Left colon (tissue), 2 donors: ENCODE measurements around the gene ITGB8. TPM values are rescaled to one million over a fixed set of nuclear protein-coding genes. Genes with fewer than 3 reads are reported as not detected.

Source experiments
- ATAC-seq: fragments of 200-7000 bp; cut with Tn5 transposase; one replicate; pipeline ENCODE4 v1.9.1; 2020; ENCODE audit warnings: mild to moderate bottlenecking, moderate library complexity
- DNase-seq, 2 donors: peaks; one replicate each; pipeline ENCODE4 v3.0.0-alpha.2; 2020
- intact Hi-C, 2 donors: fragments of 100-400 bp; cut with DNase I in 1 of 2; cut with micrococcal nuclease in 1 of 2; formaldehyde crosslinking; loops; one replicate each; pipeline versions ENCODE4 v1.11.2 to v1.14.0; 2022; cut with DNase I, micrococcal nuclease
- total RNA-seq, 2 donors: library from RNA; stranded (reverse); fragmentation: NEBNext Ultra II Directional; extraction: Animal tissue kit (Norgen Biotek cat#: 25700); gene quantifications; one replicate each; pipeline ENCODE4 v1.2.1, GENCODE V29; 2021
- donor health status: DM: no; HTN: no; CAD: no.
- donor health status: DM: yes; HTN: yes; CAD: no.

Gene ITGB8
- total RNA-seq, 2 donors from 2014 or later: 8.8 to 8.9 TPM

DNA sequence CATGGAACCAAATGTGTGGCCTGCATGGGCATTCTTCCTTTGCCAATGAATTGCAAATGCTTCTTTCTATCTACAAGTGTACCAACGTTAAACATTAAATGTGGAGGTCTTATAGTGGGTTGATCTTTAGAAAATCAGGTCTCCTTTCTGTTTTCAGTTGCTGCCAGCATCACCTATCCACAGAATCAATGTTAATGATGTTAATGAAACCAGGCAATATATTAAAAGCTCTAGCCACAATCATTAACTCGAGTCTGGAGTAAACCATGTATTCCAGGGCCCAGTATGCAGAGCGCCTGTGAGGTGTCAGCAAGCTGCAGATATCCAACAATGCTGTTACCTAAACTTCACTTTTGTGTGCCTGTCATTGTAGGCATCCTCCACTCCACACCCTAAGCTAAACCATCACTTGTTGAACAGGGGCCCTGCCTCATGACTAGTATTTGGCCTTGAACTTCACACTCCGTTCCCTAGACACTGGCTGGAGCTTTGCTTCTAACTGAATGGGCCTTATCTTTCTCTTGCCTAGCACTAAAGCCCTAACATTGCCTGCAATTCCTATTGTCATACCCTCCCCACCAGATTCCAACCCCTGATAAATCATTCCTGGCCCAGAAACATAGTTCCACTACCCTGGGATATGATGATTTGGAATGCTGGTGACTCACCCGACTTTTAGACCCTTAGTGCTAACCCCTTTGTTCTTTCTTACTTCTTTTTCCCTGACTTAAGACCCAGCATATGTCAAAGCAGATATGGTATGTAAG lies 24.3 kb upstream of the ITGB8 start:
- no peak for DNase-seq
- intact Hi-C loops: no loop called here
- no peak for ATAC-seq

GRCh38 chr7:20307119-20307518 lies 23.6 kb upstream of the ITGB8 start:
- no peak for DNase-seq
- intact Hi-C loops: no loop called here
- no peak for ATAC-seq

DNA sequence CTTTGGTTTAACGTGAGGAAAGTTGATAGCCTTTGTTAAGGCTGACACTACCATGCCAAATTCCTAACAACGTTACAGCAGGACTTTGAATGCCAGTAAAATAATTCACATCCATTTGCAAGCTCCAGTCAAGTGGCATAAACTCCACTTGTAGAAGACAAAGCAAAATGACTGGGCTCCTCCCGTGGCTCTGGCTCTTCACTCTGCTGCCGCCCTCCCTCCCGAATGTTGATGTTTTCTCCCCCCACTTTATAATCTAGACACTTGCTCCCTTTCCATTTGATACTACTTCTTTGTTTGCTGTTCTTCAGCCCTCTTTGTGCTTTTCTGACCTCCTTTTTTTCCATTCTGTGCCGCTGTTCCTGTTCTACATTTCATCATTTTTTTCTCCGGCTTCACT lies 22.8 kb upstream of the ITGB8 start:
- intact Hi-C loops: no loop called here
- DNase-seq (no peak), ATAC-seq (no peak)

GRCh38 chr7:20310301-20310700 lies 20.4 kb upstream of the ITGB8 start:
- intact Hi-C loops: no loop called here
- DNase-seq (no peak), ATAC-seq (no peak)

GRCh38 chr7:20310963-20311742 lies 19.5 kb upstream of the ITGB8 start:
- intact Hi-C loops: no loop called here
- ATAC-seq (peak; percentile 61), DNase-seq (no peak)

DNA sequence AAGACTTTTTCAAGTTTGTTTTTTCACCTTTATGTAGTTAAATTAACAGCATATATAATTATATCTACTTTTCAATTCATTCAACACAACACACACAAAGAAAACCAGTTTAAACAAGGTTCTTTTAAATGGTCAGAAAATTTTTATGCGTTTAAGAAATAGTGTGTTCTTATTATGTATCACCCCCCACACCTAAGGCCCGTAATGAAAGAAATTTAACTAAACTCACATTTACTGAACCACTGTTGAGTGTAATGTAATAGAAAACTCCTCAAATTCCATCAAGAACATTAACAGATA lies 19.0 kb upstream of the ITGB8 start:
- intact Hi-C loops: no loop called here
- DNase-seq (no peak), ATAC-seq (no peak)

GRCh38 chr7:20312562-20312961 lies 18.1 kb upstream of the ITGB8 start:
- DNase-seq: no peak
- peak; percentile 30 for ATAC-seq
- intact Hi-C loops: no loop called here

DNA sequence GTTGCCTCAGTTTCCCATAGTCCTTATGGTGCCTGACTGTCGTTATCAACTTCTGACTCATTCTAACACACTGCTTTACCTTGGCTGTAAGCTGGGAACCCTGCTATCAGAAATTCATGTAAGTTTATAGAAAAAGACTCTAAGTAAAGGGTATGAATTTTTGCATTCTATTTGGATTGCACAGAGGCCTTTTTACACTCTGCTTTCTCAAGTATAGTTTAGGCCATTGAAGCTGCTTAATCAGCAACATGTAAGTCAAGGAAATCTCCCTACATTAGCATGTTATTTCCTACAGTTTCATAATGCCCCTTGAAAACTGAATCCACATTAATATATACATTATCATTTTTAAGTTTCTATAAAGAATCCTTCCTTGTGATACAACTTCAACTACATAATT lies 17.1 kb upstream of the ITGB8 start:
- intact Hi-C loops: no loop called here
- no peak for DNase-seq
- ATAC-seq: no peak

GRCh38 chr7:20314198-20314597 lies 16.5 kb upstream of the ITGB8 start:
- no peak for ATAC-seq
- intact Hi-C loops: no loop called here

DNA sequence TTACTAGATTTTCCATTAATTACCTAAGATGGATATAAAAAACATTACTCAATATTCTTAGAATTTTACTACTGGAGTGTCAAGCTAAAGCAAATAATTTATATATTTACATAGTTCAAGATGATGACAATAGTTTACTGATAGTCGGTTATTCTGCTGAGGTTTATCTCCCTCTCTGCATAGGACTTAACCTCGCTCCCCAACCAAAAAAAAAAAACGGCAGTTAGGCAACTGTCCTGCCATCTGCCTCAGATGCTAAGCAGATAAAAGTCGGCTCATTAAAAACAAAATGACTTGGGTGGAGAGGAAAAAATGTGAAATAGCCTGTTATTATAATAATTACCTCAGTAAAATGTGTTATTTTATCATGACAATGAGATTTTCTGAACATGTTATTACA lies 14.0 kb upstream of the ITGB8 start:
- DNase-seq: no peak
- no peak for ATAC-seq

More at GRCh38 chr7:20314198-20314597, 16.5 kb upstream of the ITGB8 start:
- no peak for DNase-seq

GRCh38 chr7:20317413-20317812 lies 13.3 kb upstream of the ITGB8 start:
- DNase-seq (no peak), ATAC-seq (no peak)
- intact Hi-C loops: no loop called here

More for the DNA sequence above, 14.0 kb upstream of the ITGB8 start:
- intact Hi-C loops: no loop called here

DNA sequence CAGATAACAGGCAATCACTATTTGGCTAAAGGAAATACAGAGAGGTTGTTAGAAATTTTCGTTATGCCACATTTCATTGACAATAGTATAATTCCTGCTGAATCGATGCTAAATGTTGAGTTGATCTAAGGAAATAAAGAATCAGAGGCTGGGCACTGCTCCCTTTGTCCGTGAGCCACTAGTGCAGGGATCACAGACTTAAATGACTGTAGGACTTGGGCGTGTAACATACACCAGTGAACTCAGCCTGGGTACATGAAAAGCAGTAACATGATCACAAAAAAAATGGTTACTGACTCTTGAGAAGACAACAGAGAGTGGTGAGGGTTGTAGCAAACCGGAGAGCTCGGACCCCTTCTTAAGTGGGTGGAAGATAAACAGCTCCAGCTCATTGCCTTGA lies 11.8 kb upstream of the ITGB8 start:
- DNase-seq (no peak), ATAC-seq (peak; percentile 60)
- intact Hi-C loops: no loop called here

- intact Hi-C loops: no loop called here
- DNase-seq (no peak), ATAC-seq (no peak)
These were observed 10.4 kb upstream of the ITGB8 start for GRCh38 chr7:20320322-20320721.

GRCh38 chr7:20320786-20321185 lies 9.9 kb upstream of the ITGB8 start:
- ATAC-seq (no peak), DNase-seq (no peak)
- intact Hi-C loops: no loop called here

- intact Hi-C loops: no loop called here
- DNase-seq: no peak
- ATAC-seq: no peak
These were observed 7.1 kb upstream of the ITGB8 start for GRCh38 chr7:20323595-20323994.

DNA sequence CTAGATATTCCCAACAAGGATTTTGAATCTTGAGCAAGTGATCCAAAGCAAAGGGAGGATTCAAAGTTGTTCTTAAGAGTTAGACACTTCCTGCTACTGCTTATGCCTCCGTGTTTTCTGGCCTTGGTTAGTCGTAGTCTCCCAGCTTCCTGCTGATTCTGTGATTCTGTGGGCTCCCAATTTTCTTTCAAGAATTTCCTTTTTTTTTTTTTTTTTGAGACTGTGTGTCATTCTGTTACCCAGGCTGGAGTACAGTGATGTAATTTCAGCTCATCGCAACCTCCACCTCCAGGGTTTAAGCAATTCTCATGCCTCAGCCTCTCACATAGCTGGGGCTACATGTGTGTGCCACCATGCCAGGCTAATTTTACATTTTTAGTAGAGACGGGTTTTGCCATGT lies 4.4 kb upstream of the ITGB8 start:
- no peak for ATAC-seq
- intact Hi-C loops: no loop called here
- DNase-seq: no peak

GRCh38 chr7:20327055-20327454 lies 3.6 kb upstream of the ITGB8 start:
- intact Hi-C loops: no loop called here
- ATAC-seq (no peak), DNase-seq (no peak)

GRCh38 chr7:20328027-20328426 lies 2.7 kb upstream of the ITGB8 start:
- intact Hi-C loops: no loop called here
- DNase-seq (no peak), ATAC-seq (no peak)

GRCh38 chr7:20328692-20329091 lies 2.0 kb upstream of the ITGB8 start:
- no peak for DNase-seq
- intact Hi-C loops: no loop called here
- no peak for ATAC-seq

DNA sequence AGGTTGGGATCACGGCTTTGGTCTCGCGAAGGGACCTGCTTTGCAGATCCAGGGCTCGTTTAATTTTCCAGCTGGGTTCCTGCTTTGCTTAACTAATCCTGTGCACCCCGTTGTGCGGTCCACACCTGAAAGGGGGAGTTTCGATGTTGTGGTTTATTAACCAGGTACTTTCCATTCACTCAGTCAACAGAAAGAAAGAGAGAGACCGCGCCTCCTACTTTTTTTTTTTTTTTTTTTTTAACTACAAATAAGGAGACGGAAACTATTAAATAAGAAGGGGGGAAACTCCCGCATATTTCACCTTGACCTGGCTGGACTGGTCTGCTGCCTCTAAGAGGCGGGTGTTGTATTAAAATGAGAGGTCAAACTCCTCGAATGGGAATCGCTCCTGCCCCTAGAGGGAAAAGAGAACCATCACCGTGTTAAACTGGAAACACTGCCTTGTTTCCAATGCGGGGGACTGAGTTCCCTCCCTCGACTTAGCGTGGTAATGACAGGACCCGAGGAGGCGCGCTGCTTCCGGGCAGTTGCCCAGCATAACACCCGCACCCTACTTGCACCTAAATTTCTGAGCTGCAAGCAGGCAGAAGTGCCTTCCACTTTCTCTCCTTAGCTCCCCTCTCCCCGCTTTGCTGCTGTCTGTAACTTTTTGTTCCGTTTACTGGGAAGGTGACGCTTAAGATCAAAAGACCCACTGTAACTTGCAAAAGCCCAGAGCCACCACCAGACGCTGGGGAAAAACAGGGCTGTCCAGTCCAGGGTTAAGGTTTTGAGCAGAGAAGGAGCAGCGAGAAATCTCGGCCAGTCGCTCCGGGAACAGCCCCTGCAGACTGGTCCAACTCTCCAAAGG lies 1.1 kb upstream of the ITGB8 start:
- ATAC-seq (peak; percentile 63), DNase-seq (peak; percentile 71 to 73)
- intact Hi-C loops: no loop called here
